GM19238 (cell line): ENCODE measurements around the gene TMEM248.
"Not testable (repeated sequence)": the region's sequence is repeated elsewhere in the genome, so short reads cannot be mapped to it uniquely, and the experiment has no call there.

Source experiments
- DNase-seq: peaks from one replicate; pipeline ENCODE4 v3.0.0; 2011; ENCODE audit warnings: low spot score; ENCODE audit not compliant: insufficient read length

The TMEM248 gene

DNA sequence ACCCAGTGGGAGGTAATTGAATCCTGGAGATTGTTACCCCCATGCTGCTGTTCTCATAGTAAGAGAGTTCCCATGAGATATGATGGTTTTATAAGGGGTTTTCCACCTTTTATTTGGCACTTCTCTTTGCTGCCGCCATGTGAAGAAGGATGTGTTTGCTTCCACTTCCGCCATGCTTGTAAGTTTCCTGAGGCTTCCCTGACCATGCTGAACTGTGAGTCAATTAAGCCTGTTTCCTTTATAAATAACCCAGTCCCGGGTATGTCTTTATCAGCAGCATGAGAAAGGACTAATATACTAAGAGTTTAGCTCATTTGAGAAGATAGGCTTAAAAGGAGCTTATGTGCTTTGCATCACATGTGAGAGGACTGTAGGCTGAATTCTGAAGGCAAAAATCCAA lies 29.3 kb downstream of the TMEM248 start:
- no peak for DNase-seq

DNA sequence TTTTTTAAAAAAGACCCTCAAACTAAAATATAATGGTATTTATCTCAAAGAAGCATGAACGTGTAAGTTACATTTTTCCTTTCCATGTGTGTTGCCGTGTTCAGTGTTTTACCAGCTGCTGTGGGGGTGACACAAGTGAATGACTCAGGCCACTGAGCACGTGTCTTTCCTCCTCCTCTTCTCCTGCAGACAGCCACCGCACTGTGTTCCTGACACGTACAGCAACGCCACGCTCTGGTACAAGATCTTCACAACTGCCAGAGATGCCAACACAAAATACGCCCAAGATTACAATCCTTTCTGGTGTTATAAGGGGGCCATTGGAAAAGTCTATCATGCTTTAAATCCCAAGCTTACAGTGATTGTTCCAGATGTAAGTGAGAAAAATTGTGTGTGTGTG lies 29.7 kb downstream of the TMEM248 start:
- DNase-seq: no peak

DNA sequence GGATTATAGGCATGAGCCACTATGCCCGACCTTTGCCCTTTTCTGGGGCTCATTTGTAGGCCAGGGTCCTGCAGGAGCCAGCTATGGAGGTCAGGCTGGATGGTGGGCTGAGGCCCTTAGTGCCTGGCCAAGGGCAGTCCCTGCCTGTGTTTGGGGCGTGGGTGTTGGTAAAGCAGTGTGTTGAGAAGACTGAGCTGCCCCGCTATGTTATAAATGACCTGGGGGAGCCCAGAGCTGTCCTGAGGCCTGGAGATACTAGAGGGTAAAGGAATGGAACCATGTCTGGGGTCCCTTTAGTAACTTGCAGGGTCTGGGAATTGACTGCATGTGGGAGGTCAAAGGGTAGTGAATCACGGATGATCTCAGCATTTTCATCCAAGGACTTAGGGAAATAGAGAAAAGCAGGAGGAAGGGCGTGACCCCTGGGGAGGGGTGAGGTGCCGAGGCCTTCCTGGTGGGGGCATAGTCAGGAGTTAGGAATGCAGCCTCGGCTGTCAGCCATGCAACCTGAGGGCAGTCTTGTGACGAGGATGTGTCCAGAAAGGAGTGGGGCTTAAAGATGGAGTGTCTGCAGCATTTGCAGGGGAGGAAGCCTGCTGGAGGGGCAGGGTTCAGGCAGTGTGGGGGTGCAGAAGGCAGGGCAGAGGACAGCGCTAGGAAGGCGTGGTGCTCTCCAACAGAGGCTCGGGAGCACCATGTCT lies 31.5 kb downstream of the TMEM248 start:
- DNase-seq: no peak

DNA sequence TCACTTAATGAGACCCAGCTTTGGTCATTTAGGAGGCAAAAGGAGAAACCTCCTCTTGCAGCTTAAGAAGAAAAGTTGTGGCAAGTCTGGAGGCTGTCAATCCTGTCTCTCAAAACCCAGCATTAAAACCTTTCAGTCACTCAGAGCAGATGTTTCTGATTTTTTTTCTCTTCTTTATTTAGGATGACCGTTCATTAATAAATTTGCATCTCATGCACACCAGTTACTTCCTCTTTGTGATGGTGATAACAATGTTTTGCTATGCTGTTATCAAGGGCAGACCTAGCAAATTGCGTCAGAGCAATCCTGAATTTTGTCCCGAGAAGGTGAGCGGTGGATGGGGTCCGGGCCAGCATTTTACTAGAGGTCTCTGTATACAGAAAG lies 32.0 kb downstream of the TMEM248 start:
- DNase-seq: no peak

DNA sequence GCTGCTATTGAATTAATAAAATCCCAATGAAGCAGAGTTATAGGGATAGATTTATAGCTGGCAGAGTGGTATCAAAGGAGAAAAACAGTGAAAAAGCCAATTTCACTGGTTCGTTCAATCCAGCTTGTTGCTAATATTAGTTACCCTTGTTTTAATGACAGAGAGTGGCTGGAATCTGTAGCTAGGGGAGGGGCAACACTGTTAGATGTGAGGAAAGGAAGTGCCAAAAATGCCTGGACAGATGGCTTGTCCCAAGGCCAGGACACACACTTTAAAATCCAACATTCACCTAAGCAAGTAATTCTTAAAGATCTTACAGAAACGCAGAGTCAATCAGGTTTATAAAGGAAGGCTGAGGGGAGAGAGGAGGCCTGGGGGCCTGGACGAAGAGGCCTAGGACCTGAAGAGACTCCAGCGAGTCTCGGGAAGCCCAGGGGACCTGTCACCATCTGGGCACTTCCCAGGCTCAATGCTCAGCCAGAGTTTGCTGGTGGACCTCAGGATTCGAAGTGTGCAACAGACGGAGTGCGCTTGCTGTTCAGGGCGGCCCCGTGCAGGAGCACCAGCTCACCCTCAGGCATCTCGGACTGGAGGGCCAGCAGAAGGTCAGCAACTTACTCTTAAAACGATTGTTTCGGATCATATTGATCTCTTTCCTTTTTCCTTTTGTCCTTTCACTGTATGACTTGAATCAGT lies 36.7 kb downstream of the TMEM248 start:
- DNase-seq: no peak

DNA sequence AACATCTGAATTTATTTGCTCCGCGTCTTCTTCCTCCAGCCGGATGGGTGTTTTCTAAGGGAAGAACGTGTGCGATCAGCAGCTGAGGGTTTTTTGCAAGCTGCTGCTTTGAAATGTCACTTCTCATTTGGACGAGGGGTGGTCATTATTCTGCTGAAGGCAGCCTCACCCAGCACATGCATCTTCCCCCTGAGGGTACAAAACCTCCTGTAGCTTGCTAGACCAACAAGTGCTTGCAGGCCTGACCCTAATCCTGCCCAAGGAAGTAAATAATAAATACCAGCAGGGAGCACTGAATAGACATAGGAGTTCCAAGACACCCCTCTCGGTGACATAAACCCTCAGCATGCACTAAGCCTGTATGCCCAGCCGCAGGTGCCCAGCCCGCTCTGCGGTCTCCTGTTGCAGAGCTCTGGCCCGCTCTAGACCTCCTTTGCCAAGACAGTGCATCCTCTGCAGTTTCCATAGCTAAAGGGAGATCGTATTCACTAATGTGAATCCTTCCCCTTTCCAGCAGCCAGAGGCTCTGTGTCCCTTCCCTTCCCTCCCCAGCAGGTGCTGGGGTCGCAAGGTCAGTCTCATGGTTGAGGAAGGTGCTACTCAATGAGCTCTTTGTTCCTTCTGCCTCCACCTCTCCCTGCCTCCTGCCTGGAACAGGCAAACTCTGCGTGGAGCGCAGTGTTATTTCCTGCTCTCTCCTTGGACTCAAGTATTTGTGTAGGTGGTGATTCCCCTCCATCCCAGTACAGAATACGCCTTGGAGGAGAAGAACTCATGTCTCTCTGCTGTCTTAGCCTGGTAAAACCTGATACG lies 37.7 kb downstream of the TMEM248 start:
- DNase-seq: no peak

DNA sequence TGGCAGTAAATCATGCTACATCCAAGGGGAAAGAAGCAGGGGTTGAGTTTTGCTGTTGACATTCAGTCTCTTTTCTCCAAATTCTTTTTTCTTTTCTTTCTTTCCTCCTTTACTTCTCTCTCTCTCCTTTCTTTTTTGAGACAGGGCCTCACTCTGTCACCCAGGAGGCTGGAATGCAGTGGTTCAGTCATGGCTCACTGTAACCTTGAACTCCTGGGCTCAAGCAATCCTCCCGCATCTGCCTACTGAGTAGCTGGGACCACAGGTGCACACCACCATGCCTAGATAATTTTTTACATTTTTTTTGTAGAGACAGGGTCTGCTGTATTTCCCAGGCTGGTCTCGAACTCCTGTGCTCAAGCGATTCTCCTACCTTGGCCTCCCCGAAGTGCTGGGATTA lies 39.2 kb downstream of the TMEM248 start:
- no peak for DNase-seq

DNA sequence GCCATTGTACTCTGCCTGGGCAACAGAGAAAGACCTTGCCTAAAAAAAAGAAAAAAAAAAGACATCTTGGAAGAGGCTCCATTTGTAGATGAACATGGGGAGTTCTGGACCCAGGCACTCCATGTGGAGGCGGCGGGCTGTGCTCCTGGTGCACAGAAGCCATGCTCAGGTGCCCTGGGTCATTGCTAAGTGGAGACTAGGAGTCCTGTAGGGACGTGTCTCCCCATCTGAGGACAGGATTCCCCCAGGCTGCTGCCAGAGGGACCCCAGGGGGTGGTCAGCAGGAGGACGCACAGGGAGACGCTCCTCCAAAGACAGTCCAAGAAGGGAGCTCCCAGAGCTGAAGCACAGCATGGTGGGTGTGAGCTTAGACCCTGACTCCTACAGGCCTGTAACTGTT lies 40.1 kb downstream of the TMEM248 start:
- DNase-seq: no peak

DNA sequence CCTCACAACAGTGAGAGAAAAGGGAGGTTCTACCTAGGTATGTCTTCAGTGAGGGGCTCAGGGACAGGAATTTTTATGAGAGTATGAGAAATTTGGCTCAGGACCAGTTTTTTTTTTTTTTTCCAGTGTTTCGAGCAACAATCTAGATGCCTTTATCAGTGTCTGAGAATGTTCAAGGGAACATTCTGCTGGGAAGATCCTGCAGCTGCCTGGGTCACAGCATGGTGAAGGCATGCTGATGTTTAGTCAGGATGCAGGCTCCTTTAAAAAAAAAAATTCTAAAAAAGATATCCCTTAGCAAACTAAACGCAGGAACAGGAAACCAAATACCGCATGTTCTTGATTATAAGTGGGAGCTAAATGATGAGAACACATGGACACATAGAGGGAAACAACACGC lies 43.4 kb downstream of the TMEM248 start:
- DNase-seq: no peak

DNA sequence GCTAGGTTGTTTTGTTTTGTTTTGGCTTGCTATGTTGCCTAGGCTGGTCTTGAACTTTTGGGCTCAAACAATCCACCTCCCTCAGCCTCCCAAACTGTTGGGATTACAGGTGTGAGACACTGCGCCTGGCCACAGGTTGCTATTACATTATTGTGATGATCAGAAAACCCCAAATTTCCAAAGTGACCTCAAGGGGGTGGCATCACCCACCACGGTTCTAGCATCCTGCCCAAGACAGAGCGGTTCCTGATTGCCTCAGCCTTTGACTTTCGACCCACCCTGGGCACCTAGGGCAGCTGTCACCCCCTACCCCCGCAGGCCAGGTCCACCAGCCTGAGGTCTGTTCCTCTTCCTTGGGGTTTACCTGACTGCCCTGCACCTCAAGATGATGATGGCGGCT lies 46.0 kb downstream of the TMEM248 start:
- DNase-seq: no peak

DNA sequence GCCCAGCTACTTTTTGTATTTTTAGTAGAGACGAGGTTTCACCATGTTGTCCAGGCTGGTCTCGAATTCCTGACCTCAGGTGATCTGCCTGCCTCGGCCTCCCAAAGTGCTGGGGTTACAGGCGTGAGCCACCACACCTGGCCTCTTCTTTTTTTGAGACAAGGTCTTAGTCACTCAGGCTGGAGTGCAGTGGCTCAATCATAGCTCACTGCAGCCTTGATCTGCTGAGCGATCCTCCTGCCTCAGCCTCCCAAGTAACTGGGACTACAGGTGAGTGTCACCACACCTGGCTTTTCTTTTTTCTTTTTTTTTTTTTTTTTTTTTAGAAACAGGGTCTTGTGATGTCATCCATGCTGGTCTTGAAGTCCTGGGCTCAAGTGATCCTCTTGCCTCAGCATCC lies 48.0 kb downstream of the TMEM248 start:
- not testable (repeated sequence) for DNase-seq

DNA sequence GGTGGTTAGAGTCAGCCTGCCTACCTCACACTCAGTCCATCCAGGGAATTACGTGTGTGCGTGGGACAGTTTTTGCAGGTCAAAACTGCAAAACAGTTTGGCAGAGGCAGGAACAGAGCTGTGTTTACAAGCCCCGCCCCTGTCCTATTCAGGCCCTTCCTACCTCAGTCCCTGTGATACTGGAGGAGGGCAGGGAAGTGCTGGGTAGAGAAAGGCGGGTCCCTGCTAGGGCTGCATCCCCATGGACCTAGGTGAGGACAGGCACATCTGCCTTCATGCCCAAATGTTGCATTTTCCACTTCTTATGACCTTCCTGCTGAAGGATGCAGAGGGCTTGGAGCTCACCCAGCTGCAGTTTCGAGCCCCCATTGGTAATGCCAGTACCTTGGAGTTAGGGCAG lies 49.3 kb downstream of the TMEM248 start:
- no peak for DNase-seq

DNA sequence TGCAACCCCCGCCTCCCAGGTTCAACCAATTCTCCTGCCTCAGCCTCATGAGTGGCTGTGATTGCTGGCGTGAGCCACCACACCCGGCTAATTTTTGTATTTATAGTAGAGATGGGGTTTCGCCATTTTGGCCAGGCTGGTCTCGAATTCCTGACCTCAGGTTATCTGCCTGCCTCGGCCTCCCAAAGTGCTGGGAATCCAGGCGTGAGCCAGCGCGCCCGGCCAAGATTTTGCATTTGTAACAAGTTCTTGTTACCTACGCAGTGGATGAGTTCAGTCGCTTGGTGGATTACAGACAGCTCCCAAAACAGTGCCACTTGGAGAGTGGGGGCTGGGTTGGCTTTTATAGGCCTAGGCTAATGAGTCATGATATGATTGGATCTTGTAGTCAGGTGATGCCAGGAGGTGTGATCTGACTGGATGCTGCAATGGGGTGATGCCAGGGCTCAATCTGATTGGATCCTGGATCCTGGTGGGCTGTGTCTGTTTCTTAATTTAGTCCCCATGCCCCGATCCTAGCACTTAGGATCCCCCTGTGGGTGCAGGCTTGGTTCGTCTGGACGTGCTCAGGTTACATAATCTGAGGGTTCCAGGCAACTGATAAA lies 54.1 kb downstream of the TMEM248 start:
- no peak for DNase-seq

DNA sequence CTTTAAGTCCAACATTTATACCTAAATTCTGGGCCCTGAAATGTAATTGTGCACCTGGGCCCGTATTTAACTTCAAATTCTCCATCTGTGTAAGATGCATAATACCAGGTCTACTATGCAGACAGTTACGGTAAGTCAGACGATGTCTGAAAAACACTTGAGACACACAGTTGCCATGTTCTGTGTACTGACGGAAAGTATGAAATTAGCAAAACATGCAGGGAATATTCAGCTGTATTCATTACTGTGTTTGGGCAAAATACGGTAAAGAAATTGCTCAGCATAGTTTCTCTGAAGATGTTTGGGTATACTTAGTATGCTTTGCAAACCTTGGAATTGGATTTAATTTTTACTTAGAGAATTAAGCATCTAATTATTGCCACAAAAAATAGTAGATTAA lies 57.3 kb downstream of the TMEM248 start:
- DNase-seq: not testable (repeated sequence)

DNA sequence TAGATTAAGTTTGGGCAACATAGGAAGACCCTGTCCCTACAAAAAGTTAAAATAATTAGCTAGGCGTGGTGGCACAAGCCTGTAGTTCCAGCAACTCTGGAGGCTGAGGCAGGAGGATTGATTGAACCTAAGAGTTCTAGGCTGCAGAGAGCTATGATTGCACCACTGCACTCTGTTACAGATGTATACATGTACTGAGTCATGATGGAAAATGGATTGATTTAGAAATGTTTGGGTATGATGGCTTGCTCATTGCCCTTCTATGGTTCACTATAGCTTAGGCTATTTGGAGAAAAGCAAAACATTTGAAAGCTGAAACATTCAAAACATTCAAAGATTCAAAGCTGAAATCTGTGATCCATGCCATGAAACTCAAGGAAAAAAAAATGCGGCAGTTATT lies 58.0 kb downstream of the TMEM248 start:
- DNase-seq: not testable (repeated sequence)

DNA sequence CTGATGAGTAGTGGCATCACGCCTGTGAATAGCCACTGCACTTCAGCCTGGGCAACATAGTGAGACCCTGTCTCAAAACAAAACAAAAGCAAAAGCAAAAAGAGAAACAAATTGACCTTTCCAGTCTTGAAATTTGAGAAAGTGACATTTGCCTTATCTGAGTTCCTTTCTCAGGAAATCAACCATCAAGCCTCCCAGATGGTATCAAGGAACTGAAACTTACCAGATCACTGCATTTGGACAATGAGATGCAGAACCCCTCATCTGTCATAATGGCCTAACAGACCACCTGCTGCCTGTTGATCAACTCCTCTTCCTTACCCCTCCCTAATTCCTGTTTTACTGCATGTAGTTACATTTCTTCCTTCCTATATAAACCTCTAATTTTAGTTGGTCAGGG lies 59.3 kb downstream of the TMEM248 start:
- DNase-seq: not testable (repeated sequence)

DNA sequence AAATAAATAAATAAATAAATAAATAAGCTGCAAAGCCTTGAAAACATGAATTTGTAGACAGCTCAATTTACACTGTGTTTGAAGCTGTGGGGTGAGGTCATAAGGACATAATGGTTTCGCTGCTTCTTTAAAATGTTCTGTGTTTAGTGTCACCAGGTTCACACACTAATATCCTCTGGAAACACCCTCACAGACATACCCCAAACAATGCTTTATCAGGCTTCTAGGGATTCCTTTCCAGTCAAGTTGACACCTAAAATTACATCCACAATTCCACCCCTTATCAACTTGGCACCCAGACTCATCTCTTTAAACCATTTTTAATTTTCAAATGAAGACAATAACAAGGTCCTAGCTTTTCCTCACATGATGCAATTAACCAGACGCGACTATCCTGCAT lies 68.5 kb downstream of the TMEM248 start:
- not testable (repeated sequence) for DNase-seq

DNA sequence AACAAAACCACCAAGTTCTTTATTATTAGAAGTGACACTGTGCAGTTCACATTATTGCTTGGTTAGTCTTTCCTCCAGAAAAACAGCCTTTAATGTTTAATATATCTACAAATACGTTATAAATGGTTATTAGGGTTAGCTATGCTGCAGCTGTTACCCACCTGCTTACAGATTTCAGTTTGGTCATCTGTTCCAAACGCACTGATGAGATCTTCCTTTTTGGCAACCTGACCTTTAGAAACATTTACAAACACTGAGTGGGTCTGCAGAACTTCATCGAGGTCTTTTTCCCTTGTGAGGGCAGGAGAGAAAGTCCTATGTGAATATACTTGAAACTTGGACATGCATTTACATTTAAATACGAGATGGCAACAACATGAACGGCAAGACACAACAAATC lies 73.0 kb downstream of the TMEM248 start:
- DNase-seq: not testable (repeated sequence)

DNA sequence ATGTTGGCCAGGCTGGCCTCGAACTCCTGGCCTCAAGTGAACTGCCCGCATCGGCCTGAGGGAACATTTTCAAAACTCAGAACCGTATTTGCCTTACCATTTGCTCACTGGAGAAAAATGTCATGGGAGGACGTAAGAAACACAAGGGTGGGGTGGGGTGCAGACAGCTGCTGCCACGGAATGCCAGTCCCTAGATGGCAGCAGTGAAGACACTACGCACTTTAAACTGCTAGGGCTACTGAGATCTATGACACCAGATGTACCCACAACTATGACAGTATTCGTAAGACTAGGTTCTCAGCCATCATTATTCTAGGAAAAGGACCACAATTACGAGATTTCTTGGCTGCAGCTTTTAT lies 73.6 kb downstream of the TMEM248 start:
- DNase-seq: not testable (repeated sequence)

DNA sequence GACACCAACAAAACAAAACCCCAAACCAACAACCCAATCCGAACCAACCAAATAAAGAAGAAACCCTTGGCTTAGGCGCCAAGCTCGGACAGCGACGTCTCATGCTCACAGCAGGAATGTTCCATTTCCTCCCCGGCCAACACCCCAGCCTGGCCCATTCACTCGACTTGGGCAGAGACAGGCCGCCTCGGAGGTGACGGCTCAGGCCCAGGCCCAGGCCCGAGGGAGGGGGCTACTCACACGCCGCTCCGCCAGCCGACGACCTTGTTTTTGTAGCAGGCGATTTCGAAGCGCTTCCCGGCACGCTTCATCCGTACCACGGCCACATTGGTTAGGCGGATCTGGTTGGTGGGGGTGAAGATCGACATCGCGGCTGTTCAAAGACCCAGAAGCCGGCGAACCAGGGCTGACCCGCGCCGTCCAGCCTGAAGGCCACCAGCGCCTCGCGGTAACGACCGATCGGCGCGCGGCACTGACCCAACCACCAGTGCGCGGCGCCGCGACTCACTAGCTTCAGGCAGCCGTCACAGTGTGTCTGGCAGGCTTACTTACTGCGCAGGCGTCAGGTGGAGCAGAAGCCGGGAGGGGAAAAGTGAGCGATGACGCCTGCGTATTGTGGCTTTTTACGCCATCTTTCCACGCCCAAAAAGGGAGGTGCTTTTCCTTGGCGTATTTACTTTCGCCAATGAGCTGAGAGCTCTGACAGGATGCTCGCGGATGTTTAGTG lies 74.2 kb downstream of the TMEM248 start, which contains the start of gene SBDS:
Gene SBDS, minus strand, starts transcription at position 537 of the 727 bp plus-strand sequence. Its CDS starts 169 bp downstream, at position 368.
- peak; percentile 33 for DNase-seq
